ENCODE results near the gene ZNF586.
A peak's percentile ranks its signal among the peaks of the same experiment; 100 is the strongest.
"Not testable (repeated sequence)": the region's sequence is repeated elsewhere in the genome, so short reads cannot be mapped to it uniquely, and the experiment has no call there.

Gene ZNF586

GRCh38 chr19:57820599-57820998 lies 51.1 kb downstream of the ZNF586 start:
- peak overlapping the region; percentile 78 for H3K4me3 ChIP-seq (ENCODE audit: low read length)
- H3K27ac ChIP-seq (ENCODE audit: low read length), result peak overlapping the region; percentile 73; the same call in 1 of the 2 replicates
- peaks cover 76% of the 10 kb centered on the region for H3K79me2 ChIP-seq (ENCODE audit: low read length)
- peaks cover 2% of the 10 kb centered on the region for H3K36me3 ChIP-seq (replicated peaks; ENCODE audit: low read depth, low read length)
- H3K9me3 ChIP-seq (ENCODE audit: insufficient read depth, low read length), result no peaks in the 10 kb centered on the region
- H3K27me3 ChIP-seq (ENCODE audit: low read depth, low read length), result no peaks in the 10 kb centered on the region
- H2AFZ ChIP-seq (ENCODE audit: low read depth, low read length), result no peak overlapping the region
- H4K20me1 ChIP-seq (ENCODE audit: insufficient read depth, low read length), result peaks cover 25% of the 10 kb centered on the region
- H3K4me2 ChIP-seq (ENCODE audit: low read length), result peak overlapping the region; percentile 69
- peak overlapping the region; percentile 89 for H3K9ac ChIP-seq (ENCODE audit: low read length)
- no peak for TF ChIP-seq CTCF (IDR thresholded peaks at IDR 0.05; ENCODE audit: low read depth, low read length)
- TF ChIP-seq EZH2phosphoT487 (IDR thresholded peaks at IDR 0.05; ENCODE audit: low read depth), result no peak
- H3K4me1 ChIP-seq (ENCODE audit: low read length), result peaks cover 41% of the 10 kb centered on the region

GRCh38 chr19:57821095-57821494 lies 51.6 kb downstream of the ZNF586 start:
- not testable (repeated sequence) for H3K27ac ChIP-seq (ENCODE audit: low read length); H3K36me3 ChIP-seq (replicated peaks; ENCODE audit: low read depth, low read length); H3K9ac ChIP-seq (ENCODE audit: low read length); H2AFZ ChIP-seq (ENCODE audit: low read depth, low read length); H3K27me3 ChIP-seq (ENCODE audit: low read depth, low read length); H3K9me3 ChIP-seq (ENCODE audit: insufficient read depth, low read length)
- Histone ChIP-seq H4K20me1 (ENCODE audit: insufficient read depth, low read length) (peaks cover 30% of the 10 kb centered on the region), H3K4me3 (ENCODE audit: low read length) (peak overlapping the region; percentile 78), H3K4me1 (ENCODE audit: low read length) (peaks cover 41% of the 10 kb centered on the region), H3K79me2 (ENCODE audit: low read length) (peaks cover 81% of the 10 kb centered on the region), H3K4me2 (ENCODE audit: low read length) (peak overlapping the region; percentile 69)

GRCh38 chr19:57821501-57821900 lies 52.0 kb downstream of the ZNF586 start:
- H3K36me3 ChIP-seq (replicated peaks; ENCODE audit: low read depth, low read length); H3K9me3 ChIP-seq (ENCODE audit: insufficient read depth, low read length); H2AFZ ChIP-seq (ENCODE audit: low read depth, low read length); H3K27ac ChIP-seq (ENCODE audit: low read length); H3K4me3 ChIP-seq (ENCODE audit: low read length); H3K27me3 ChIP-seq (ENCODE audit: low read depth, low read length); H3K9ac ChIP-seq (ENCODE audit: low read length); H3K4me2 ChIP-seq (ENCODE audit: low read length): not testable (repeated sequence)
- Histone ChIP-seq H3K4me1 (ENCODE audit: low read length) (peaks cover 41% of the 10 kb centered on the region), H4K20me1 (ENCODE audit: insufficient read depth, low read length) (peaks cover 34% of the 10 kb centered on the region), H3K79me2 (ENCODE audit: low read length) (peaks cover 85% of the 10 kb centered on the region)

GRCh38 chr19:57823155-57823554 lies 53.7 kb downstream of the ZNF586 start:
- Histone ChIP-seq H3K4me1 (ENCODE audit: low read length) (peaks cover 41% of the 10 kb centered on the region), H3K79me2 (ENCODE audit: low read length) (peaks cover 99% of the 10 kb centered on the region), H3K27ac (ENCODE audit: low read length) (peak overlapping the region; percentile 35), H3K4me2 (ENCODE audit: low read length) (peak overlapping the region; percentile 16), H4K20me1 (ENCODE audit: insufficient read depth, low read length) (peaks cover 38% of the 10 kb centered on the region)
- not testable (repeated sequence) for H3K4me3 ChIP-seq (ENCODE audit: low read length); H3K36me3 ChIP-seq (replicated peaks; ENCODE audit: low read depth, low read length); H3K27me3 ChIP-seq (ENCODE audit: low read depth, low read length); H3K9me3 ChIP-seq (ENCODE audit: insufficient read depth, low read length); H3K9ac ChIP-seq (ENCODE audit: low read length); H2AFZ ChIP-seq (ENCODE audit: low read depth, low read length)

- peaks cover 39% of the 10 kb centered on the region for H4K20me1 ChIP-seq (ENCODE audit: insufficient read depth, low read length)
- not testable (repeated sequence) for H3K4me3 ChIP-seq (ENCODE audit: low read length)
These were observed 54.1 kb downstream of the ZNF586 start for GRCh38 chr19:57823608-57824007.

GRCh38 chr19:57825511-57825910 lies 56.0 kb downstream of the ZNF586 start:
- no peaks in the 10 kb centered on the region for H3K9me3 ChIP-seq (ENCODE audit: insufficient read depth, low read length)
- H2AFZ ChIP-seq (ENCODE audit: low read depth, low read length), result no peak overlapping the region
- H3K36me3 ChIP-seq (replicated peaks; ENCODE audit: low read depth, low read length), result peaks cover 16% of the 10 kb centered on the region
- TF ChIP-seq EZH2phosphoT487 (IDR thresholded peaks at IDR 0.05; ENCODE audit: low read depth) (no peak), CTCF (IDR thresholded peaks at IDR 0.05; ENCODE audit: low read depth, low read length) (no peak)
- no peaks in the 10 kb centered on the region for H3K27me3 ChIP-seq (ENCODE audit: low read depth, low read length)
- H3K79me2 ChIP-seq (ENCODE audit: low read length), result peaks cover 100% of the 10 kb centered on the region
- no peak overlapping the region for H3K27ac ChIP-seq (ENCODE audit: low read length)
- no peak overlapping the region for H3K4me2 ChIP-seq (ENCODE audit: low read length)
- H3K4me1 ChIP-seq (ENCODE audit: low read length), result peaks cover 31% of the 10 kb centered on the region
- H4K20me1 ChIP-seq (ENCODE audit: insufficient read depth, low read length), result peaks cover 56% of the 10 kb centered on the region
- H3K4me3 ChIP-seq (ENCODE audit: low read length), result no peak overlapping the region
- H3K9ac ChIP-seq (ENCODE audit: low read length), result no peak overlapping the region

More at GRCh38 chr19:57823608-57824007, 54.1 kb downstream of the ZNF586 start:
- Histone ChIP-seq H3K4me2 (ENCODE audit: low read length) (peak overlapping the region; percentile 16), H3K79me2 (ENCODE audit: low read length) (peaks cover 99% of the 10 kb centered on the region), H3K4me1 (ENCODE audit: low read length) (peaks cover 37% of the 10 kb centered on the region), H3K27ac (ENCODE audit: low read length) (peak overlapping the region; percentile 35)
- not testable (repeated sequence) for H2AFZ ChIP-seq (ENCODE audit: low read depth, low read length); H3K36me3 ChIP-seq (replicated peaks; ENCODE audit: low read depth, low read length); H3K9ac ChIP-seq (ENCODE audit: low read length); H3K27me3 ChIP-seq (ENCODE audit: low read depth, low read length); H3K9me3 ChIP-seq (ENCODE audit: insufficient read depth, low read length)
